Effector memory CD8-positive, alpha-beta T cell (primary cell): Measurements from ENCODE around the gene SPEF2.
A peak's percentile ranks its signal among the peaks of the same experiment; 100 is the strongest.
"Not testable (repeated sequence)": the region's sequence is repeated elsewhere in the genome, so short reads cannot be mapped to it uniquely, and the experiment has no call there.

Source experiments
- ATAC-seq: fragments of 150-1000 bp; cut with Tn5 transposase; replicated peaks from 2 replicates; pipeline ENCODE4 v1.10.0; 2021; ENCODE audit warnings: mild to moderate bottlenecking, moderate library complexity
- DNase-seq, 3 experiments: peaks; one replicate each; pipeline ENCODE4 v3.0.0; 2021
- H3K27ac Mint-ChIP-seq, 2 donors: one replicate each; pipeline ENCODE4 v1.8.0; 2022; ENCODE audit warnings: mild to moderate bottlenecking in 2 of 2, mixed read lengths in 2 of 2, moderate library complexity in 2 of 2
- H3K27me3 Mint-ChIP-seq, 2 donors: one replicate each; pipeline ENCODE4 v1.8.0; 2022; ENCODE audit warnings: mixed read lengths in 2 of 2
- H3K36me3 Mint-ChIP-seq: one replicate; pipeline ENCODE4 v1.8.0; 2022; ENCODE audit warnings: mild to moderate bottlenecking, moderate library complexity, mixed read lengths; ENCODE audit not compliant: insufficient read depth
- H3K4me1 Mint-ChIP-seq, 2 donors: one replicate each; pipeline ENCODE4 v1.8.0; 2022; ENCODE audit warnings: low read depth in 2 of 2, mixed read lengths in 2 of 2
- H3K4me3 Mint-ChIP-seq, 2 donors: one replicate each; pipeline ENCODE4 v1.8.0; 2022; ENCODE audit warnings: mild to moderate bottlenecking in 2 of 2, mixed read lengths in 2 of 2, moderate library complexity in 2 of 2
- H3K9me3 Mint-ChIP-seq, 2 donors: one replicate each; pipeline ENCODE4 v1.8.0; 2022; ENCODE audit warnings: mixed read lengths in 2 of 2

Gene SPEF2

GRCh38 chr5:35852084-35852734 is 234.5 kb downstream of the SPEF2 start:
- H3K9me3 Mint-ChIP-seq, result no peaks in the 10 kb centered on the region
- peak overlapping the region; percentile 74 to 76 for H3K4me3 Mint-ChIP-seq
- H3K36me3 Mint-ChIP-seq, result peaks cover 47% of the 10 kb centered on the region
- H3K4me1 Mint-ChIP-seq, result peaks cover 39 to 42% of the 10 kb centered on the region in 2 donors
- peak in 1 of 3 experiments; percentile 14 for DNase-seq
- H3K27me3 Mint-ChIP-seq, result no peaks in the 10 kb centered on the region
- no peak for ATAC-seq
- peak overlapping the region; percentile 98 to 100 for H3K27ac Mint-ChIP-seq

GRCh38 chr5:35852773-35853172 is 235.1 kb downstream of the SPEF2 start:
- ATAC-seq (no peak), DNase-seq (no peak)
- no peaks in the 10 kb centered on the region for H3K9me3 Mint-ChIP-seq
- peaks cover 53% of the 10 kb centered on the region for H3K36me3 Mint-ChIP-seq
- peak overlapping the region; percentile 98 to 100 for H3K27ac Mint-ChIP-seq
- H3K4me1 Mint-ChIP-seq, result peaks cover 39 to 42% of the 10 kb centered on the region in 2 donors
- peak overlapping the region; percentile 74 to 76 for H3K4me3 Mint-ChIP-seq
- no peaks in the 10 kb centered on the region for H3K27me3 Mint-ChIP-seq

DNA sequence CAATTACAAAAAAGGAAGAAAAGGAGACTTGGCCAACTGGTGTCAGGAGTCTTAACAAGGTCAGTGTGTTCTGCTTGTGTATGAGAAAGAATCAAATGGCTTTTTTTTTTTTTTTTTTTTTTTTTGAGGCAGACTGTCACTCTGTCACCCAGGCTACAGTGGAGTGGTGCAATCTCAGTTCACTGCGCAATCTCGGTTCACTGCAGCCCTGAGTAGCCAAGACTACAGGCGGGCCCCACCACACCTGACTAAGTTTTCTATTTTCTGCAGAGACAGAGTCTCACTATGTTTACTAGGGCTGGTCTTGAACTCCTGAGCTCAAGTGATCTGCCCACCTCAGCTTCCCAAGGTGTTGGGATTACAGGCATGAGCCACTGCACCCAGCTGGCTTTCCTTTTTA is 236.0 kb downstream of the SPEF2 start:
- Mint-ChIP-seq H3K9me3 (no peaks in the 10 kb centered on the region), H3K4me3 (peak overlapping the region; percentile 74 to 76), H3K27ac (peak overlapping the region; percentile 98 to 100), H3K27me3 (no peaks in the 10 kb centered on the region), H3K36me3 (peaks cover 62% of the 10 kb centered on the region), H3K4me1 (peaks cover 39 to 42% of the 10 kb centered on the region in 2 donors)
- DNase-seq (peak; percentile 59 to 69 (median 63)), ATAC-seq (peak; percentile 67)

DNA sequence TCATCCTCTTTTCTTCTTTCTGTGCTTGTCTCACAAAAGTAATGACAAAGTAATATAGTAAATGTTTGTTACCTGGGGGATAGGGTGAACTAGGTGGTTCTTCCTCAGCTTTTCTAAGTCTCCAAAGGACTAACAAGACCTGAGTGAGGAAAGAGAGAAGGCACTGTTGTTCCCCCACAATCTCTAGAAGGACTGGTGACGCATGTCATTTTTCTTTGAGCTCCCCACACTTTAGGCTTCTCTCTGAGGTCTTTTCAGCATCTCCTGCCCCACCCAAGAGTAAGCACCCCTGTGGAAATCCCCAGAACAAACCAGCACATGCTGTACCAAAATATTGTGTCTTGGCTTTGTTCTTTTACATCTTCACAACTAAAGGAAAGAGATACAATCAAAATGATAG is 236.6 kb downstream of the SPEF2 start:
- H3K27ac Mint-ChIP-seq, result peak overlapping the region; percentile 98 to 100
- DNase-seq (peak; percentile 72 to 75 (median 74)), ATAC-seq (peak; percentile 74)
- H3K36me3 Mint-ChIP-seq, result peaks cover 68% of the 10 kb centered on the region
- no peaks in the 10 kb centered on the region for H3K9me3 Mint-ChIP-seq
- H3K27me3 Mint-ChIP-seq, result no peaks in the 10 kb centered on the region
- H3K4me1 Mint-ChIP-seq, result peaks cover 42 to 43% of the 10 kb centered on the region in 2 donors
- H3K4me3 Mint-ChIP-seq, result peak overlapping the region; percentile 74 to 76

GRCh38 chr5:35855187-35855586 is 237.5 kb downstream of the SPEF2 start:
- Mint-ChIP-seq H3K4me1 (peaks cover 42 to 44% of the 10 kb centered on the region in 2 donors), H3K4me3 (peak overlapping the region; percentile 74 to 76), H3K9me3 (no peaks in the 10 kb centered on the region), H3K27me3 (no peaks in the 10 kb centered on the region), H3K27ac (peak overlapping the region; percentile 98 to 100), H3K36me3 (peaks cover 77% of the 10 kb centered on the region)
- ATAC-seq (no peak), DNase-seq (no peak)

DNA sequence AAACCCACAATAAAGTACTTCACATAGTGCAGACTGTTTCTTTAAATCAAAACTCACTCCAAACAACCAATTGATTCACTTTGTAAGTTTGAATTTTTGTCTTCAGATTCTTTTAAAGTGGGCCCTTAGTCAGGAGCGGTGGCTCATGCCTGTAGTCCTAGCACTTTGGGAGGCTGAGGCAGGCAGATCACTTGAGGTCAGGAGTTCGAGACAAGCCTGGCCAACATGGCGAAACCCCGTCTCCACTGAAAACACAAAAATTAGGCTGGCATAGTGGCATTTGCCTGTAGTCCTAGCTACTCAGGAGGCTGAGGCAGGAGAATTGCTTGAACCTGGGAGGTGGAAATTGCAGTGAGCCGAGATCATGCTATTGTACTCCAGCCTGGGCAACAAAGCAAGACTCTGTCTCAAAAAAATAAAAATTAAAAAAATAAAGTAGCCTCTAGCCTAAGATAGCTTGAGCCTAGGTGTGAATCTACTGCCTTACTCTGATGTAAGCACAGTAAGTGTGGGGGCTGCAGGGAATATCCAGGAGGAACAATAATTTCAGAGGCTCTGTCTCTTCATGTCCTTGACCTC is 238.6 kb downstream of the SPEF2 start:
- H3K27me3 Mint-ChIP-seq, ATAC-seq, H3K9me3 Mint-ChIP-seq, DNase-seq: not testable (repeated sequence)
- Mint-ChIP-seq H3K4me3 (peak overlapping the region; percentile 74 to 76), H3K36me3 (peaks cover 86% of the 10 kb centered on the region), H3K27ac (peak overlapping the region; percentile 98 to 100), H3K4me1 (peaks cover 48% of the 10 kb centered on the region in 2 donors)

- Mint-ChIP-seq H3K4me3 (peak within 1 kb of the TSS; percentile 74 to 76), H3K27me3 (no peaks in the 10 kb centered on the region), H3K9me3 (no peaks in the 10 kb centered on the region), H3K4me1 (peaks cover 48 to 53% of the 10 kb centered on the region in 2 donors), H3K36me3 (peaks cover 91% of the 10 kb centered on the region), H3K27ac (peak within 1 kb of the TSS; percentile 98 to 100)
- DNase-seq (peak in 2 of 3 experiments; percentile 17 to 35), ATAC-seq (peak; percentile 26)
Observed at GRCh38 chr5:35856765-35857351, 239.2 kb downstream of the SPEF2 start, which contains the start of gene IL7R. TSS of gene IL7R (plus strand) at chr5:35856891. CDS start at chr5:35856978, 87 bp downstream.

- ATAC-seq, result no peak
Observed at GRCh38 chr5:35857606-35858205, 240.0 kb downstream of the SPEF2 start.

DNA sequence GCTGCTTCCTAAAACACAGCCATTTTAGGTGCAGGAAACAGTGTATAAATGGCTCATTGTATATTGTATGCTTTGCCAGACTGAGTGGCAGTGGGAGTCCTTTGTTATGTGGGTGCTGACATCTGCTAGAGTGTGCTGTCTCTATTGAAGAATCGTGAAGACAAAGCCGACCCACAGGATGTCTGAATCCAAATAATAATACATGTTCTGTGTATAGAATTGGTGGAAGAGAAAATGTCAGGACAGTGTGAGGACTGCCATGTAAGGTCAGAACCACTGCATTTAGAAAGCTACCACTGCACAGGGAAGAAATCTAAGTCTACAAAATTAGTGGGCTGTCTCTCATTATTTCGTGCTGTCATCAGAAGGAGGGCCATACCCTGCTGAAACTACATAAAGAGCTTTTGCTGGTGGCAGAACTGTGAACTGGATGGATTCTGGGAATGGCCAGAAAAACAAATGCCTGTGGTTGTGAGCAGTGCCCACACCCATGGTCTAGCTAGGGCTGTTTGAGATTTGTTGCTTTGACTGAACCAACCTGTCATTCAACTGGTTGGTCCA is 241.5 kb downstream of the SPEF2 start:
- Mint-ChIP-seq H3K27ac (peak overlapping the region; percentile 98 to 100), H3K9me3 (no peaks in the 10 kb centered on the region), H3K4me1 (peaks cover 44 to 57% of the 10 kb centered on the region in 2 donors), H3K27me3 (no peaks in the 10 kb centered on the region), H3K4me3 (peak overlapping the region; percentile 74 to 76), H3K36me3 (peaks cover 93% of the 10 kb centered on the region)
- peak; percentile 26 to 44 (median 36) for DNase-seq
- peak; percentile 25 for ATAC-seq

More at GRCh38 chr5:35857606-35858205, 240.0 kb downstream of the SPEF2 start:
- Mint-ChIP-seq H3K9me3 (no peaks in the 10 kb centered on the region), H3K36me3 (peaks cover 91% of the 10 kb centered on the region), H3K27ac (peak overlapping the region; percentile 98 to 100), H3K4me3 (peak overlapping the region; percentile 74 to 76), H3K4me1 (peaks cover 47 to 55% of the 10 kb centered on the region in 2 donors), H3K27me3 (no peaks in the 10 kb centered on the region)
- DNase-seq, result no peak

DNA sequence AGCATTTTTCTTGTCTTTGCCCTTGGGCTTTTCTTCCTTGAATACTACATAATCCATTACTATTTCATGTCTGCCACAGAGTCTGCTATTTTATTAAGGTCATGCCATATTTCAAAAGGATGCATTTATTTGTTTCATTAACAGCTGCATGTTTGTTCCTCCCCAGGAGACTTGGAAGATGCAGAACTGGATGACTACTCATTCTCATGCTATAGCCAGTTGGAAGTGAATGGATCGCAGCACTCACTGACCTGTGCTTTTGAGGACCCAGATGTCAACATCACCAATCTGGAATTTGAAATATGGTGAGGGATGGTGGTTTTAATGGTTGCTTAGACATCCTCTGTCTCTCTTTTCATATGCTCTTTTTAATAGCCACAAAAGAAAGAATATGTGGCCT is 243.0 kb downstream of the SPEF2 start:
- ATAC-seq, result no peak
- Mint-ChIP-seq H3K27ac (peak overlapping the region; percentile 98 to 100), H3K36me3 (peaks cover 96% of the 10 kb centered on the region), H3K9me3 (peaks cover 0 to 2% of the 10 kb centered on the region in 2 donors), H3K27me3 (no peaks in the 10 kb centered on the region), H3K4me3 (peak overlapping the region; percentile 74 to 76), H3K4me1 (peaks cover 44 to 48% of the 10 kb centered on the region in 2 donors)
- no peak for DNase-seq

GRCh38 chr5:35861718-35862117 is 244.1 kb downstream of the SPEF2 start:
- Mint-ChIP-seq H3K4me3 (peak overlapping the region; percentile 74 to 76), H3K9me3 (peaks cover 0 to 2% of the 10 kb centered on the region in 2 donors), H3K27ac (peak overlapping the region; percentile 98 to 100), H3K27me3 (no peaks in the 10 kb centered on the region), H3K36me3 (peaks cover 100% of the 10 kb centered on the region), H3K4me1 (peaks cover 49 to 50% of the 10 kb centered on the region in 2 donors)
- DNase-seq, result no peak
- ATAC-seq, result no peak

DNA sequence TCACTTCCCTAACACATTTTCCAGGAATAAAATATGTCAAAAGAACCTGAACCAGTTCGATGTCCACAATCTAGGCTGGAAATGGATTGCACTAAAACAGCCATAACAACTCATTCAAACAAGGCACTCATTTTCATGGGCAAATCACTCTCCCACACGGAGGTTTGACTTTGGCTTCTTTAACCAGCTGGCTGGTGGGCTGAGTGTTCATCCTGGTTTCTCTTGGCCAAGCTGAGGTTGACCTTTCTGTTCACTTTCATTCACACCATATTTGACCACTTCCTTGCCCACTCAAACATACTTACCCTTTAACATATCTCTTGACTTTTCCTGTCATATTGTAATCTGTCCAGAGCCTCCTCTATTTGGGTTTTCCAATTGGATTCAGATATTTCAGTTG is 244.5 kb downstream of the SPEF2 start:
- H3K27me3 Mint-ChIP-seq, result no peaks in the 10 kb centered on the region
- peaks cover 50 to 52% of the 10 kb centered on the region in 2 donors for H3K4me1 Mint-ChIP-seq
- H3K9me3 Mint-ChIP-seq, result peaks cover 0 to 2% of the 10 kb centered on the region in 2 donors
- H3K4me3 Mint-ChIP-seq, result peak overlapping the region; percentile 74 to 76
- H3K36me3 Mint-ChIP-seq, result peaks cover 100% of the 10 kb centered on the region
- ATAC-seq (no peak), DNase-seq (no peak)
- peak overlapping the region; percentile 98 to 100 for H3K27ac Mint-ChIP-seq

DNA sequence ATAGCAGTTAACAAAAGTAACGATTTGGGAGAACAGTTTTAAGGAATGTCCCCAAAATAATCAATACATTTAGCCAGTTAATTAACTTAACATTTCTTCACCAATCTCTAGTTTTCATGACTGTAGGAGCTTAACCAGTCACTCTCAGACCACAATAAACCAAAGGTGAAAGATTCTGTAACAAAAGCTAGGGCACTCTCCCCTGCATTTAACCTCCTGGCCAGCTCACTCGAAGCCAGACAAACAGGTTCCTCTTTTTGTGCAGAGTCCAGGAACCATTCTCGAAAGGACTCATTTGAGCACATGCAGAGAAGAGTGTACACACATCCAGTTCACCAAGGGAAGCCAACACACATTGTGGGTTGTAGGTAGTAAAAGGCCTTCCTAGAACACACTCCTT is 245.5 kb downstream of the SPEF2 start:
- Mint-ChIP-seq H3K4me3 (peak overlapping the region; percentile 74 to 76), H3K27me3 (no peaks in the 10 kb centered on the region), H3K9me3 (peaks cover 0 to 2% of the 10 kb centered on the region in 2 donors), H3K36me3 (peaks cover 100% of the 10 kb centered on the region), H3K27ac (peak overlapping the region; percentile 98 to 100), H3K4me1 (peaks cover 55 to 58% of the 10 kb centered on the region in 2 donors)
- DNase-seq (no peak), ATAC-seq (peak; percentile 18)
